COLO668 (cell line): ENCODE results near the gene KRT27.

Source experiments
- DNase-seq: peaks from one replicate; lab custom pipeline; 2025; ENCODE audit not compliant: unreplicated experiment; lab: John Stamatoyannopoulos, UW

The KRT27 gene

GRCh38 chr17:40809721-40810421, 27.5 kb upstream of the KRT27 start:
- no peak for DNase-seq

- DNase-seq: no peak
These were observed 23.8 kb upstream of the KRT27 start for GRCh38 chr17:40806131-40806530.

GRCh38 chr17:40803617-40804082, 21.3 kb upstream of the KRT27 start:
- DNase-seq: peak; percentile 74

- DNase-seq: no peak
These were observed 18.8 kb upstream of the KRT27 start for GRCh38 chr17:40801157-40801556.

- no peak for DNase-seq
These were observed 18.0 kb upstream of the KRT27 start for GRCh38 chr17:40800381-40800780.

- DNase-seq: no peak
These were observed 17.5 kb upstream of the KRT27 start, which contains the start of gene KRT28 for GRCh38 chr17:40799859-40800258. KRT28 (minus strand) TSS chr17:40799959; CDS start chr17:40799893, 66 bp downstream.

- DNase-seq: no peak
These were observed 14.5 kb upstream of the KRT27 start for GRCh38 chr17:40796846-40797245.

- DNase-seq: no peak
These were observed 12.8 kb upstream of the KRT27 start for GRCh38 chr17:40795019-40795667.

- DNase-seq: no peak
These were observed 12.1 kb upstream of the KRT27 start for GRCh38 chr17:40794466-40794865.

GRCh38 chr17:40793832-40794231, 11.5 kb upstream of the KRT27 start:
- no peak for DNase-seq

GRCh38 chr17:40791787-40792436, 9.6 kb upstream of the KRT27 start:
- DNase-seq: no peak

- no peak for DNase-seq
These were observed 8.8 kb upstream of the KRT27 start for GRCh38 chr17:40791111-40791510.

GRCh38 chr17:40779181-40779909, 3.0 kb downstream of the KRT27 start:
- DNase-seq: peak; percentile 2

- DNase-seq: no peak
These were observed 3.9 kb downstream of the KRT27 start for GRCh38 chr17:40778461-40778860.

GRCh38 chr17:40777971-40778370, 4.4 kb downstream of the KRT27 start:
- no peak for DNase-seq

- no peak for DNase-seq
These were observed 4.9 kb downstream of the KRT27 start for GRCh38 chr17:40777459-40777858.

GRCh38 chr17:40775945-40776344, 6.4 kb downstream of the KRT27 start:
- no peak for DNase-seq

GRCh38 chr17:40772101-40772500, 10.2 kb downstream of the KRT27 start, which contains the start of gene KRT26:
KRT26 (minus strand) TSS chr17:40772201; CDS start chr17:40772113, 88 bp downstream.
- DNase-seq: no peak

- no peak for DNase-seq
These were observed 16.7 kb downstream of the KRT27 start for GRCh38 chr17:40765657-40766056.

GRCh38 chr17:40763752-40764151, 18.6 kb downstream of the KRT27 start:
- DNase-seq: no peak
